ENCODE data around the gene SLC29A2.
"Not testable (repeated sequence)": the region's sequence is repeated elsewhere in the genome, so short reads cannot be mapped to it uniquely, and the experiment has no call there.

GRCh38 chr11:66384316-66384715 is 12.8 kb upstream of the SLC29A2 start:
- TF ChIP-seq EZH2 (IDR thresholded peaks at IDR 0.05; ENCODE audit: borderline replicate concordance, low read length); CTCF (conservative IDR thresholded peaks at IDR 0.05 in 1 of 2, IDR thresholded peaks at IDR 0.05 in 1 of 2; ENCODE audit: extremely low read depth in 1 of 2, insufficient read depth in 1 of 2, low read depth in 1 of 2, low read length in 2 of 2): not testable (repeated sequence)
